HUES64 (cell line): ENCODE data around the gene PSENEN.
"Not testable (repeated sequence)": the region's sequence is repeated elsewhere in the genome, so short reads cannot be mapped to it uniquely, and the experiment has no call there.

Source experiments
- H3K27ac ChIP-seq: 2 replicates; pipeline ENCODE4 v1.7.0; 2013; ENCODE audit warnings: low read depth, low read length, inconsistent platforms
- H3K27me3 ChIP-seq: 2 replicates; pipeline ENCODE4 v1.6.1; 2013; ENCODE audit warnings: mild to moderate bottlenecking, low read length; ENCODE audit not compliant: insufficient read depth
- H3K36me3 ChIP-seq: 2 replicates; pipeline ENCODE4 v1.6.1; 2013; ENCODE audit warnings: mild to moderate bottlenecking, low read length; ENCODE audit not compliant: insufficient read depth
- H3K4me1 ChIP-seq: 2 replicates; pipeline ENCODE4 v1.6.1; 2013; ENCODE audit warnings: mild to moderate bottlenecking, low read length, moderate library complexity; ENCODE audit not compliant: insufficient read depth
- H3K4me3 ChIP-seq: 2 replicates; pipeline ENCODE4 v1.5.1; 2013; ENCODE audit warnings: mild to moderate bottlenecking, low read length, moderate library complexity
- H3K9ac ChIP-seq: 2 replicates; pipeline ENCODE4 v1.6.1; 2013; ENCODE audit warnings: mild to moderate bottlenecking, low read depth, low read length
- H3K9me3 ChIP-seq: 2 replicates; pipeline ENCODE4 v1.6.1; 2013; ENCODE audit warnings: low read depth, low read length; ENCODE audit not compliant: insufficient read depth
- WGBS: fragments of 150-250, 120-280 bp; methylation state at CpG from one replicate; pipeline ENCODE4 v1.1.7; 2013; ENCODE audit warnings: missing lambda C conversion rate; 5-methylcytosine and 5-hydroxymethylcytosine counted together

The PSENEN gene

GRCh38 chr19:35720163-35720524 is 25.3 kb upstream of the PSENEN start:
- WGBS = 95% methylated on average over 9 of the region's 9 CpGs
- Histone ChIP-seq H3K36me3 (peaks cover 50% of the 10 kb centered on the region), H3K9ac (no peak overlapping the region)

DNA sequence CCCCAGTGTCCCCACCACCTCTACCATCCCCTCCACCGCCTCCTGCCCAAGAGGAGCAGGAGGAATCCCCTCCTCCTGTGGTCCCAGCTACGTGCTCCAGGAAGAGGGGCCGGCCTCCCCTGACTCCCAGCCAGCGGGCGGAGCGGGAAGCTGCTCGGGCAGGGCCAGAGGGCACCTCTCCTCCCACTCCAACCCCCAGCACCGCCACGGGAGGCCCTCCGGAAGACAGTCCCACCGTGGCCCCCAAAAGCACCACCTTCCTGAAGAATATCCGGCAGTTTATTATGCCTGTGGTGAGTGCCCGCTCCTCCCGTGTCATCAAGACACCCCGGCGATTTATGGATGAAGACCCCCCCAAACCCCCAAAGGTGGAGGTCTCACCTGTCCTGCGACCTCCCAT is 24.8 kb upstream of the PSENEN start:
- Histone ChIP-seq H3K36me3 (peaks cover 55% of the 10 kb centered on the region), H3K4me1 (peaks cover 7% of the 10 kb centered on the region), H3K9me3 (no peaks in the 10 kb centered on the region), H3K27me3 (no peaks in the 10 kb centered on the region), H3K4me3 (no peak overlapping the region), H3K27ac (no peak overlapping the region), H3K9ac (no peak overlapping the region)
- 94% methylated on average over 17 of the region's 17 CpGs for WGBS

More at GRCh38 chr19:35720163-35720524, 25.3 kb upstream of the PSENEN start:
- H3K9me3 ChIP-seq = no peaks in the 10 kb centered on the region
- peaks cover 2% of the 10 kb centered on the region; the same call in 1 of the 2 replicates for H3K27me3 ChIP-seq
- H3K4me1 ChIP-seq = peaks cover 12% of the 10 kb centered on the region
- no peak overlapping the region for H3K4me3 ChIP-seq
- no peak overlapping the region for H3K27ac ChIP-seq

DNA sequence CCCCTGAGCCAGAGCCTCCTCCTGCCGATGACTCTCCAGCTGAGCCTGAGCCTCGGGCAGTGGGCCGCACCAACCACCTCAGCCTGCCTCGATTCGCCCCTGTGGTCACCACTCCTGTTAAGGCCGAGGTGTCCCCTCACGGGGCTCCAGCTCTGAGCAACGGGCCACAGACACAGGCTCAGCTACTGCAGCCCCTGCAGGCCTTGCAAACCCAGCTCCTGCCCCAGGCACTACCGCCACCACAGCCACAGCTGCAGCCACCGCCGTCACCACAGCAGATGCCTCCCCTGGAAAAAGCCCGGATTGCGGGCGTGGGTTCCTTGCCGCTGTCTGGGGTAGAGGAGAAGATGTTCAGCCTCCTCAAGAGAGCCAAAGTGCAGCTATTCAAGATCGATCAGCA is 24.1 kb upstream of the PSENEN start:
- no peak overlapping the region for H3K9ac ChIP-seq
- H3K36me3 ChIP-seq = peaks cover 63% of the 10 kb centered on the region

DNA sequence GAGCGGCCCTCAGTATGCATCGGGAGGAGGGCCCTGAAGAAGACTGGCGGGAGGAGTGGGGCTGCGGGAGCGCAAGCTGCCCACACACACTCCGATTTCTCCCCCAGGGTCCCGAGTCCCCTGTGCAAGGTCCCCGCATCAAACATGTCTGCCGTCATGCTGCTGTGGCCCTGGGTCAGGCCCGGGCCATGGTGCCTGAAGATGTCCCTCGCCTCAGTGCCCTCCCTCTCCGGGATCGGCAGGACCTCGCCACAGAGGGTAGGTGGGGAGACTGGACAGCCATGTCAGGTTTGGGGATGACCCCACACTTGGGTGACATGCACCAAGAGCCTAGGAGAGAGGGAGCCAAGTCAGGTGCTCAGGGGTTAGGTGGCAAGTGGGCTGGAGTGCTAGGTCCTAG is 23.0 kb upstream of the PSENEN start:
- Histone ChIP-seq H3K4me3 (no peak overlapping the region), H3K27ac (no peak overlapping the region), H3K4me1 (peaks cover 5% of the 10 kb centered on the region; the same call in 1 of the 2 replicates), H3K9me3 (no peaks in the 10 kb centered on the region), H3K27me3 (no peaks in the 10 kb centered on the region), H3K36me3 (peaks cover 72% of the 10 kb centered on the region), H3K9ac (no peak overlapping the region)
- 95% methylated on average over 14 of the region's 14 CpGs for WGBS

More for the DNA sequence above, 24.1 kb upstream of the PSENEN start:
- Histone ChIP-seq H3K27me3 (no peaks in the 10 kb centered on the region), H3K4me3 (no peak overlapping the region), H3K4me1 (peaks cover 5% of the 10 kb centered on the region; the same call in 1 of the 2 replicates), H3K9me3 (no peaks in the 10 kb centered on the region), H3K27ac (no peak overlapping the region)
- 96% methylated on average over 16 of the region's 16 CpGs for WGBS

GRCh38 chr19:35722897-35723296 is 22.6 kb upstream of the PSENEN start:
- WGBS = 95% methylated on average over 16 of the region's 16 CpGs
- Histone ChIP-seq H3K4me1 (peaks cover 5% of the 10 kb centered on the region; the same call in 1 of the 2 replicates), H3K36me3 (peaks cover 76% of the 10 kb centered on the region), H3K9ac (no peak overlapping the region), H3K27me3 (no peaks in the 10 kb centered on the region), H3K27ac (no peak overlapping the region), H3K9me3 (no peaks in the 10 kb centered on the region), H3K4me3 (no peak overlapping the region)

DNA sequence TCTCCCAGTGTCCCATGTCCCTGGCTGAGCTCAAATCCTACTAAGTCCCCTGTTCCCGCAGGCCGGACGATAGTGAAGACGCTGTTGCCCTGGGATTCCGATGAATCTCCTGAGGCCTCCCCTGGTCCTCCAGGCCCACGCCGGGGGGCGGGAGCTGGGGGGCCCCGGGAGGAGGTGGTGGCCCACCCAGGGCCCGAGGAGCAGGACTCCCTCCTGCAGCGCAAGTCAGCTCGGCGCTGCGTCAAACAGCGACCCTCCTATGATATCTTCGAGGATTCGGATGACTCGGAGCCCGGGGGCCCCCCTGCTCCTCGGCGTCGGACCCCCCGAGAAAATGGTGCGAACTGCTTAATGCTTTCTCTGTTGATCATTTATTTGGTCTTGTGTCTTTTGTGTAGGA is 21.8 kb upstream of the PSENEN start:
- Histone ChIP-seq H3K27me3 (no peaks in the 10 kb centered on the region), H3K9me3 (no peaks in the 10 kb centered on the region), H3K27ac (no peak overlapping the region), H3K9ac (no peak overlapping the region), H3K4me3 (no peak overlapping the region), H3K36me3 (peaks cover 84% of the 10 kb centered on the region), H3K4me1 (peaks cover 5% of the 10 kb centered on the region; the same call in 1 of the 2 replicates)
- WGBS = 97% methylated on average over 24 of the region's 24 CpGs

GRCh38 chr19:35724132-35724531 is 21.3 kb upstream of the PSENEN start:
- H3K4me3 ChIP-seq, H3K9ac ChIP-seq, H3K27me3 ChIP-seq, H3K9me3 ChIP-seq, H3K4me1 ChIP-seq, H3K27ac ChIP-seq: not testable (repeated sequence)
- peaks cover 88% of the 10 kb centered on the region for H3K36me3 ChIP-seq
- WGBS = 92% methylated on average over 7 of the region's 7 CpGs

DNA sequence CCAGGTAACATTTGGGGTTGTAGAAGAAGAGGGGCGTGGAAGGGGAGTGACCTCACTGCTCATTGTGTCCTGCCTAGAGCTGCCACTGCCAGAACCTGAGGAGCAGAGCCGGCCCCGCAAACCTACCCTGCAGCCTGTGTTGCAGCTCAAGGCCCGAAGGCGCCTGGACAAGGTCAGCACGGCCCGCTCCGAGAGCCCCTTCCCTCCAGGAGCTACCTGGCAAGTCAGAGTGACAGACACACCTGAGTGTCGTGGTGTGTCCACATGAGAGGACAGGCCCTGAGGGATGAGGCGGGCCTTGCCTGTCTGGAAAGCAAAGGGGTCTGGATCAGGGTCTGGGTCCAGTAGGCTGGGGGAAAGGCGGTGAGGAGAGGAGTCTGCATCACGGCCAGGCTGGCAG is 20.9 kb upstream of the PSENEN start:
- Histone ChIP-seq H3K36me3 (peaks cover 93% of the 10 kb centered on the region), H3K4me3 (no peak overlapping the region), H3K4me1 (no peaks in the 10 kb centered on the region), H3K27ac (no peak overlapping the region), H3K9ac (no peak overlapping the region), H3K27me3 (no peaks in the 10 kb centered on the region), H3K9me3 (no peaks in the 10 kb centered on the region)
- WGBS = 95% methylated on average over 12 of the region's 12 CpGs

- Histone ChIP-seq H3K27me3 (no peaks in the 10 kb centered on the region), H3K9ac (no peak overlapping the region), H3K36me3 (peaks cover 95% of the 10 kb centered on the region), H3K27ac (no peak overlapping the region), H3K4me1 (no peaks in the 10 kb centered on the region), H3K4me3 (no peak overlapping the region), H3K9me3 (no peaks in the 10 kb centered on the region)
- WGBS = 96% methylated on average over 23 of the region's 23 CpGs
Measured at GRCh38 chr19:35725216-35725861, 20.1 kb upstream of the PSENEN start.

DNA sequence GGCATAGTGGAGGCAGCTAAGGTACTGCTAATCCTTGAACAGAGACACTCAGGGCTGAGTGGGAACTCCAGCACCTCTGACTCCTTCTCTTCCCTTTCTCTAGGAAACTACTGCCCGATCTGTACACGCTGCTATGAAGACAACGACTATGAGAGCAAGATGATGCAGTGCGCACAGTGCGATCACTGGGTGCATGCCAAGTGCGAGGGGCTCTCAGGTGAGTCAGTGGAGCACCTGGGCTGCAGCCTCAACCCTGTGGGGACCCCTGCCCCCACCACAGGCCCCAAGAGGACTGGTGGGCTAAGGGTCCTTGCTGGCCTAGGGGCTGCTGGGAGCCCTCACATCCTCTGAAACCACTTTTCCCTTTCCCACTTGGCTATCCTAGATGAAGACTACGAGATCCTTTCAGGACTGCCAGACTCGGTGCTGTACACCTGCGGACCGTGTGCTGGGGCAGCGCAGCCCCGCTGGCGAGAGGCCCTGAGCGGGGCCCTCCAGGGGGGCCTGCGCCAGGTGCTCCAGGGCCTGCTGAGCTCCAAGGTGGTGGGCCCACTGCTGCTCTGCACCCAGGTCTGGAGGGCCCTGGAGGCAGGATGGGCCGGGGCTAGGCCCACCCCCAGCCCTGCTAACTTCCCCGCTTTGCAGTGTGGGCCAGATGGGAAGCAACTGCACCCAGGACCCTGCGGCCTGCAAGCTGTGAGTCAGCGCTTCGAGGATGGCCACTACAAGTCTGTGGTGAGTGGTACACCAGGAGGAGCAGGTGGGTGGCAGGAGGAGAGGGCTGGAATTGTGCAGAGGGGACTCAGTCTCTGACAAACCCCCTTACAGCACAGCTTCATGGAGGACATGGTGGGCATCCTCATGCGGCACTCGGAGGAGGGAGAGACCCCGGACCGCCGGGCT is 18.1 kb upstream of the PSENEN start:
- no peak overlapping the region for H3K9ac ChIP-seq
- 96% methylated on average over 25 of the region's 25 CpGs for WGBS
- peaks cover 96% of the 10 kb centered on the region for H3K36me3 ChIP-seq

GRCh38 chr19:35727956-35728706 is 17.3 kb upstream of the PSENEN start:
- Histone ChIP-seq H3K4me3 (no peak overlapping the region), H3K27me3 (no peaks in the 10 kb centered on the region), H3K9me3 (no peaks in the 10 kb centered on the region), H3K4me1 (no peaks in the 10 kb centered on the region), H3K36me3 (peaks cover 91% of the 10 kb centered on the region), H3K27ac (no peak overlapping the region), H3K9ac (no peak overlapping the region)
- 95% methylated on average over 19 of the region's 19 CpGs for WGBS

More for the DNA sequence above, 18.1 kb upstream of the PSENEN start:
- no peaks in the 10 kb centered on the region for H3K4me1 ChIP-seq
- no peaks in the 10 kb centered on the region for H3K9me3 ChIP-seq
- H3K27ac ChIP-seq = no peak overlapping the region
- H3K4me3 ChIP-seq = no peak overlapping the region
- no peaks in the 10 kb centered on the region for H3K27me3 ChIP-seq
